Breast epithelium (tissue), 3 donors: ENCODE data around the gene NTRK2.

Experiments
- POLR2A ChIP-seq: fragments of 450-650 bp; IDR thresholded peaks from one replicate; pipeline ENCODE4 v1.6.1; 2016; ENCODE audit warnings: antibody characterized with exemption, mild to moderate bottlenecking, moderate library complexity
- POLR2AphosphoS5 ChIP-seq, 3 donors: sonication (generic); formaldehyde crosslinking; IDR thresholded peaks; one replicate each; pipeline ENCODE4 v1.6.1; 2017; ENCODE audit warnings: antibody characterized with exemption in 3 of 3
- TF ChIP-seq, protein P1 (sequence below), 3 donors: fragments of 450-650 bp; IDR thresholded peaks; one replicate each; pipeline ENCODE4 v1.5.1; 2016 to 2017; ENCODE audit warnings: antibody characterized with exemption in 3 of 3, mild to moderate bottlenecking in 3 of 3, moderate library complexity in 3 of 3

DNA sequence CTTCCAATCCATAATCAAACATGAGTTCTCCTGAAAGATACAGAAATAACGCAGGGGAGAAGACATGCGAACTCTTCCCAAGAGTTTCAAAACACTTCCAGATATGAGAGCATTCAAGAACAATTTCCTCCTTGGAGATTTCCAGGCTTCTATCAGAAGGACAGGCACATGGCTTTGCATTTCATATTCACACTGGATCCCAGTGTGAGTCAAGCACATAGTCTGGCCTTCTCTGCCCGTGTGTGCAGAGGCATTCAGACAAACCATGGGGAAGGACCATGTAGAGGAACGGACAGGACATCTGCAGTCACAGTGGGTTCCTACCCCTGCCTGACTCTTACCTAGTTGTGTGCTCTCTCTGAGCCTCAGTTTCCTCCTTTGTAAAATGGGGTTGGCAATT is 384.5 kb downstream of the NTRK2 start:
- TF ChIP-seq, protein P1, sequence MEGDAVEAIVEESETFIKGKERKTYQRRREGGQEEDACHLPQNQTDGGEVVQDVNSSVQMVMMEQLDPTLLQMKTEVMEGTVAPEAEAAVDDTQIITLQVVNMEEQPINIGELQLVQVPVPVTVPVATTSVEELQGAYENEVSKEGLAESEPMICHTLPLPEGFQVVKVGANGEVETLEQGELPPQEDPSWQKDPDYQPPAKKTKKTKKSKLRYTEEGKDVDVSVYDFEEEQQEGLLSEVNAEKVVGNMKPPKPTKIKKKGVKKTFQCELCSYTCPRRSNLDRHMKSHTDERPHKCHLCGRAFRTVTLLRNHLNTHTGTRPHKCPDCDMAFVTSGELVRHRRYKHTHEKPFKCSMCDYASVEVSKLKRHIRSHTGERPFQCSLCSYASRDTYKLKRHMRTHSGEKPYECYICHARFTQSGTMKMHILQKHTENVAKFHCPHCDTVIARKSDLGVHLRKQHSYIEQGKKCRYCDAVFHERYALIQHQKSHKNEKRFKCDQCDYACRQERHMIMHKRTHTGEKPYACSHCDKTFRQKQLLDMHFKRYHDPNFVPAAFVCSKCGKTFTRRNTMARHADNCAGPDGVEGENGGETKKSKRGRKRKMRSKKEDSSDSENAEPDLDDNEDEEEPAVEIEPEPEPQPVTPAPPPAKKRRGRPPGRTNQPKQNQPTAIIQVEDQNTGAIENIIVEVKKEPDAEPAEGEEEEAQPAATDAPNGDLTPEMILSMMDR (IDR thresholded peaks at IDR 0.05): no peak
- TF ChIP-seq POLR2A: no peak
- TF ChIP-seq POLR2AphosphoS5 (IDR thresholded peaks at IDR 0.05): no peak
